Measurements from ENCODE around the gene TXNDC15. TPM values are rescaled to one million over a fixed set of nuclear protein-coding genes. Genes with fewer than 3 reads are reported as not detected.

Gene TXNDC15
- total and polyA plus RNA-seq, 2 of the 13 experiments (the other 11 are each of a cell fraction or from before 2014, with no cell fraction given), result 22.2 to 49.9 TPM

GRCh38 chr5:134937526-134937925 lies 63.4 kb downstream of the TXNDC15 start:
- in situ Hi-C loops (cut with HindIII; ENCODE audit: extremely low pct_ligation_motif_present, low pct_unique_long_range_greater_than_20kb) (no loop called here), intact Hi-C loops (cut with micrococcal nuclease; ENCODE audit: unreplicated experiment) (no loop called here)
- H3K4me3 ChIP-seq (replicated peaks in 1 of 3; ENCODE audit: insufficient read depth in 1 of 3, low read depth in 2 of 3, low read length in 3 of 3), result no peak overlapping the region
- no peaks in the 10 kb centered on the region; a peak in 1 of 5 replicates for H3K27me3 ChIP-seq (ENCODE audit: control insufficient read depth in 1 of 2, insufficient read depth in 2 of 2, low read length in 2 of 2)
- no peak overlapping the region for H3K27ac ChIP-seq (ENCODE audit: extremely low read length, insufficient read depth, low read length)
- FAIRE-seq, result no peak
- peaks cover under 1% of the 10 kb centered on the region; the same call in 1 of the 2 replicates for H3K4me1 ChIP-seq (ENCODE audit: insufficient read depth, low read length)
- CTCF ChIA-PET (ENCODE audit: low intra/inter-chr PET ratio, low total read pairs), result no interaction called here
- H2AFZ ChIP-seq (ENCODE audit: low read length), result no peak overlapping the region
- no TSS peak for BruUV-seq (replicated peaks)
- no peak for ATAC-seq
- H3K9me3 ChIP-seq (ENCODE audit: low read length), result no peaks in the 10 kb centered on the region
- H3K4me2 ChIP-seq (ENCODE audit: low read depth, low read length), result no peak overlapping the region
- peaks cover 2 to 19% of the 10 kb centered on the region in 2 experiments; a peak in 2 of 5 replicates for H3K36me3 ChIP-seq (replicated peaks in 1 of 2; ENCODE audit: control insufficient read depth in 1 of 2, insufficient read depth in 2 of 2, low read length in 2 of 2)
- TF ChIP-seq FOXA1 (IDR thresholded peaks at IDR 0.05) (no peak), FOXA1 (CRISPR knock-in tag; IDR thresholded peaks at IDR 0.05) (no peak), PRDM10 (CRISPR knock-in tag; IDR thresholded peaks at IDR 0.05; ENCODE audit: low read depth) (no peak), ZNF354B (CRISPR knock-in tag; IDR thresholded peaks at IDR 0.05) (no peak), ZNF644 (CRISPR knock-in tag; IDR thresholded peaks at IDR 0.05; ENCODE audit: low read depth) (no peak), EHMT2 (IDR thresholded peaks at IDR 0.05; ENCODE audit: borderline replicate concordance, low read depth, low read length) (no peak), ZFP36L1 (CRISPR knock-in tag; IDR thresholded peaks at IDR 0.05) (no peak), ZBTB33 (CRISPR knock-in tag; IDR thresholded peaks at IDR 0.05) (no peak), IKZF4 (CRISPR knock-in tag; IDR thresholded peaks at IDR 0.05; ENCODE audit: borderline replicate concordance, low read depth, not compliant biosample characterization) (no peak), ZNF788 (CRISPR knock-in tag; IDR thresholded peaks at IDR 0.05; ENCODE audit: borderline replicate concordance) (no peak), SIX1 (CRISPR knock-in tag; IDR thresholded peaks at IDR 0.05; ENCODE audit: borderline replicate concordance) (no peak)
- POLR2A ChIA-PET, result no interaction called here
- DNase-seq (ENCODE audit: low spot score), result no peak
- no peaks in the 10 kb centered on the region for H3K79me2 ChIP-seq (ENCODE audit: insufficient read depth, low read length)
- no peaks in the 10 kb centered on the region for H4K20me1 ChIP-seq (ENCODE audit: insufficient read depth, low read length)
- 97% methylated on average over 8 of the region's 8 CpGs for WGBS (ENCODE audit: low lambda C conversion rate)
- no peak overlapping the region for H3K9ac ChIP-seq (ENCODE audit: insufficient read depth, low read depth, low read length)

Measured in HepG2 (cell line).